Measurements from ENCODE around the gene TSHZ2. TPM values are rescaled to one million over a fixed set of nuclear protein-coding genes. Genes with fewer than 3 reads are reported as not detected.

Gene TSHZ2
- total RNA-seq, 5 donors from 2014 or later (not counting 1 experiment from before 2014, with no cell fraction given): 20.2 to 42.9 (median 25.8) TPM

DNA sequence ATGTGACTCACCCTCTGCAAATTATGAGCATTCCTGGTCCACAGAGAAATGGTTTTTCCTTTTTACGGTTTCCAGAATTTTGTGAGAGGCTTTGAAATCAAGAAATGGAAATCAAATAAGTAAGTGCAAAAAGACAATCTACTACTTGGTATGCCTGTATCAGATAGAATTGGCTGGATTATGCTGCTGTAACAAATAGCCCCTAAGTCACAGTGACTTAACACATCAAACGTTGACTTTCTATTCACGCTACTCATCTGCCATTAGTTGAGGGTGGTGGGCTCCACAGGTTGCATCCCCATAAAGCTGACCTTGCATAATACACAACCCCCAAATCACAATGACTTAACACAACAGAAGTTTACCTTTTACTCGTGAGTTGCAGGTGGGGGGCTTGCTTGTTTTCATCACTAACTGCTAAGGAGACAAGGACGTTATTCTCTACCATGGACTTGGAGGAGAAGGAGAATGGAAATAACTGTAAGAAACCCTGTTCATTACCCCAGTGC lies 44.4 kb downstream of the TSHZ2 start:
- Mint-ChIP-seq H3K36me3 (peaks cover 39% of the 10 kb centered on the region), H3K27ac (no peak overlapping the region), H3K4me3 (no peak overlapping the region), H3K27me3 (no peaks in the 10 kb centered on the region), H3K9me3 (peaks cover 4 to 12% (median 5%) of the 10 kb centered on the region in 3 donors), H3K4me1 (peaks cover 16 to 56% (median 24%) of the 10 kb centered on the region in 3 donors)
- H3K4me3 ChIP-seq (ENCODE audit: control insufficient read depth in 1 of 2, extremely low read depth in 1 of 2, low read length in 1 of 2): no peak overlapping the region
- H3K36me3 ChIP-seq (ENCODE audit: control insufficient read depth in 2 of 2, extremely low read depth in 1 of 2, insufficient read depth in 1 of 2, low read length in 1 of 2): no peaks in the 10 kb centered on the region
- H3K4me1 ChIP-seq (ENCODE audit: control insufficient read depth in 1 of 2, extremely low read depth in 1 of 2, insufficient read depth in 2 of 2, low read length in 2 of 2): no peaks in the 10 kb centered on the region
- no peaks in the 10 kb centered on the region for H3K9me3 ChIP-seq
- ATAC-seq (replicated peaks in 1 of 4) (no peak), DNase-seq (no peak)
- ChIA-PET POLR2A (no interaction called here), CTCF (no interaction called here)
- no CpG with 5 or more reads among the region's 5 CpGs for WGBS (ENCODE audit: insufficient coverage)
- no peaks in the 10 kb centered on the region for H3K27me3 ChIP-seq (replicated peaks in 1 of 2; ENCODE audit: control insufficient read depth in 2 of 2, extremely low read depth in 1 of 2, insufficient read depth in 2 of 2, low read length in 1 of 2)
- no peak overlapping the region for H3K27ac ChIP-seq (ENCODE audit: low read length)

DNA sequence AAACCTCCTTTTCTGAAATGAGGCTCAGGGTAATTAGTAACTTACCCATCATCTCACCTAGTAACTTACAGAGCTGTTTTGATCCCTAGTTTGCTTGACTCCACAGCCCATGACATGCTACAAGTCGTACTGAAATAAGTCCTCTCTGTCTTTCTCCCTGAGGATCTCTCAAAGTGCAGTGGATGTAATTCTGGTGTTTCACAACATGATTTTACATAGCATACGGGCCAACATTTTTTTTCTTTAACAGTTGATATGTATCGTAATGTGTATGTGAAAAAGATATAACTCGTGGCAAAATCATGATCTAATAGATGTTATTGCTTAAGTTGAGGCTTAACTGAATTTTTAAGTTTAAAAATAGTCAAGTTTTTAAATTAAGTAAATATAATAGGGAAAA lies 45.0 kb downstream of the TSHZ2 start:
- ChIA-PET CTCF (no interaction called here), POLR2A (no interaction called here)
- Histone ChIP-seq H3K27me3 (replicated peaks in 1 of 2; ENCODE audit: control insufficient read depth in 2 of 2, extremely low read depth in 1 of 2, insufficient read depth in 2 of 2, low read length in 1 of 2) (no peaks in the 10 kb centered on the region), H3K27ac (ENCODE audit: low read length) (no peak overlapping the region), H3K4me3 (ENCODE audit: control insufficient read depth in 1 of 2, extremely low read depth in 1 of 2, low read length in 1 of 2) (no peak overlapping the region), H3K36me3 (ENCODE audit: control insufficient read depth in 2 of 2, extremely low read depth in 1 of 2, insufficient read depth in 1 of 2, low read length in 1 of 2) (no peaks in the 10 kb centered on the region), H3K4me1 (ENCODE audit: control insufficient read depth in 1 of 2, extremely low read depth in 1 of 2, insufficient read depth in 2 of 2, low read length in 2 of 2) (no peaks in the 10 kb centered on the region), H3K9me3 (no peaks in the 10 kb centered on the region)
- no peaks in the 10 kb centered on the region for H3K27me3 Mint-ChIP-seq
- DNase-seq: no peak
- no CpG with 5 or more reads among the region's 4 CpGs for WGBS (ENCODE audit: insufficient coverage)
- H3K4me3 Mint-ChIP-seq: no peak overlapping the region
- H3K36me3 Mint-ChIP-seq: peaks cover 39% of the 10 kb centered on the region
- peaks cover 4 to 12% (median 5%) of the 10 kb centered on the region in 3 donors for H3K9me3 Mint-ChIP-seq
- no peak overlapping the region for H3K27ac Mint-ChIP-seq
- no peak for ATAC-seq (replicated peaks in 1 of 4)
- peaks cover 22 to 62% (median 30%) of the 10 kb centered on the region in 3 donors for H3K4me1 Mint-ChIP-seq

DNA sequence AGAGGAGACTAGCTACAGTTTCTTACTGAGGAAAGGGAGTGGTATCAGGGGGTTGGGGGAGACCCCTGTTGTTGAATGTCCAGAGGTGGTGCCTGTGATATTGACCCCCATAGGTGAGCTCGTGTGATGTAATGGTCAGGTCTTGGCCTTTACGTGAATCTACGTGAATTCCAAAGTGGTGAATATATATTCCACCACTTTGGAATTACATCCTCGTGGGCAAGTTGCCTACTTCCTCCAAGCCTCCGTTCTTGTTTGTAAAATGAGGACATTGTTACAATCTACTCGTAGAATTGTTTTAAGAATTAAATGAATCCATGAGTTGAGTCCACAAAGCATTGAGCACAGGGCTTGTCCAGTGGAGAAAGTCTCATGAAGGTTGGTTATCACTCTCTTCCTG lies 47.3 kb downstream of the TSHZ2 start:
- H3K27me3 Mint-ChIP-seq: no peaks in the 10 kb centered on the region
- H3K27ac Mint-ChIP-seq: peak overlapping the region in 1 of 2 donors; percentile 78
- peaks cover 20 to 64% (median 44%) of the 10 kb centered on the region in 3 donors for H3K4me1 Mint-ChIP-seq
- POLR2A ChIA-PET: no interaction called here
- Histone ChIP-seq H3K27me3 (replicated peaks in 1 of 2; ENCODE audit: control insufficient read depth in 2 of 2, extremely low read depth in 1 of 2, insufficient read depth in 2 of 2, low read length in 1 of 2) (no peaks in the 10 kb centered on the region), H3K27ac (ENCODE audit: low read length) (no peak overlapping the region), H3K36me3 (ENCODE audit: control insufficient read depth in 2 of 2, extremely low read depth in 1 of 2, insufficient read depth in 1 of 2, low read length in 1 of 2) (no peaks in the 10 kb centered on the region), H3K9me3 (no peaks in the 10 kb centered on the region), H3K4me3 (ENCODE audit: control insufficient read depth in 1 of 2, extremely low read depth in 1 of 2, low read length in 1 of 2) (no peak overlapping the region), H3K4me1 (ENCODE audit: control insufficient read depth in 1 of 2, extremely low read depth in 1 of 2, insufficient read depth in 2 of 2, low read length in 2 of 2) (no peaks in the 10 kb centered on the region)
- CTCF ChIA-PET: no interaction called here
- no peak overlapping the region for H3K4me3 Mint-ChIP-seq
- peaks cover 22% of the 10 kb centered on the region for H3K36me3 Mint-ChIP-seq
- 95% methylated on average over 3 of the region's 6 CpGs for WGBS (ENCODE audit: insufficient coverage)
- DNase-seq: no peak
- ATAC-seq (replicated peaks in 1 of 4): no peak
- peaks cover 0 to 3% (median 2%) of the 10 kb centered on the region in 3 donors for H3K9me3 Mint-ChIP-seq

DNA sequence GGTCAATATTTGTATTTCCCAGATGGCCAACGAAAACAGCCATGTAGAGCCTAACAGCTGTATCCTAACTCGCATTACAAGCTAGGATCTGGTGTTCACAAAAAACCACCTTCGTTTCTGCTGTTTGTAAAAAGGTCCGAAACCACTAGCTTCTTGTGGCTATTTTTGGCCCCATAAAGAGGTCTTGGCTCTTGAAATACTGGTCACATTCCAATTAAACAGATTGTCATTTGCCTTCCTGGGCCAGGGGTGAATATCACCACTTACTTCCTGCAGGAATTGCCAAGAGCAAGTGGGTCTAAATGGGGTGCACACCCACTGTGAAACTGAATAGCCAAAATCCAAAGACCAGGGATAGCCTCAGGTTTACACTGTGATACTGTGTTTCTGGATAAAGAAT lies 48.2 kb downstream of the TSHZ2 start:
- ChIA-PET POLR2A (no interaction called here), CTCF (no interaction called here)
- DNase-seq (no peak), ATAC-seq (replicated peaks in 1 of 4) (no peak)
- Mint-ChIP-seq H3K4me1 (peaks cover 20 to 61% (median 44%) of the 10 kb centered on the region in 3 donors), H3K4me3 (no peak overlapping the region), H3K9me3 (no peaks in the 10 kb centered on the region), H3K27me3 (no peaks in the 10 kb centered on the region), H3K36me3 (peaks cover 16% of the 10 kb centered on the region), H3K27ac (peak overlapping the region; percentile 6 to 58)
- Histone ChIP-seq H3K36me3 (ENCODE audit: control insufficient read depth in 2 of 2, extremely low read depth in 1 of 2, insufficient read depth in 1 of 2, low read length in 1 of 2) (no peaks in the 10 kb centered on the region), H3K27ac (ENCODE audit: low read length) (no peak overlapping the region), H3K4me3 (ENCODE audit: control insufficient read depth in 1 of 2, extremely low read depth in 1 of 2, low read length in 1 of 2) (no peak overlapping the region), H3K9me3 (no peaks in the 10 kb centered on the region), H3K27me3 (replicated peaks in 1 of 2; ENCODE audit: control insufficient read depth in 2 of 2, extremely low read depth in 1 of 2, insufficient read depth in 2 of 2, low read length in 1 of 2) (no peaks in the 10 kb centered on the region), H3K4me1 (ENCODE audit: control insufficient read depth in 1 of 2, extremely low read depth in 1 of 2, insufficient read depth in 2 of 2, low read length in 2 of 2) (no peaks in the 10 kb centered on the region)
- 88% methylated on average over 4 of the region's 4 CpGs for WGBS (ENCODE audit: insufficient coverage)

DNA sequence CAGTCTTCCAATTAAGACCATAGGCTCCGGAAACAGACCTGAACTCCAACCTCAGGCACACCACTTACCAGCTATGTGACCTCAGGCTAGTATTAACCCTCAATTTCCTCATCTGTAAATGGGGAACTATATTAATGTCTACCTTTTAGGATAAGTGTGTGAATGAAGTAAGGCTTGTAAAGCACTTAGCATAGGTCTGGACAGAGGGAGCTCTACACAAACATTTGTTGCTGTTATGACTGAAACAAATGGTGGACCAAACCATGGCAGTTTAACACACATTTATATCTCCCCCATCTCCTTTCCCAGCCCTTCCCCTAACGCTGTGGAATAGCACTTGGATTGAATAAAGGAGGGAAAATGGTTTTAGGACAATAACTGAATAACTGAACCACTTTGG lies 48.7 kb downstream of the TSHZ2 start:
- Mint-ChIP-seq H3K4me3 (no peak overlapping the region), H3K27ac (peak overlapping the region; percentile 58 to 68), H3K9me3 (no peaks in the 10 kb centered on the region), H3K36me3 (peaks cover 16% of the 10 kb centered on the region), H3K27me3 (no peaks in the 10 kb centered on the region), H3K4me1 (peaks cover 20 to 64% (median 47%) of the 10 kb centered on the region in 3 donors)
- Histone ChIP-seq H3K36me3 (ENCODE audit: control insufficient read depth in 2 of 2, extremely low read depth in 1 of 2, insufficient read depth in 1 of 2, low read length in 1 of 2) (no peaks in the 10 kb centered on the region), H3K9me3 (no peaks in the 10 kb centered on the region), H3K27me3 (replicated peaks in 1 of 2; ENCODE audit: control insufficient read depth in 2 of 2, extremely low read depth in 1 of 2, insufficient read depth in 2 of 2, low read length in 1 of 2) (no peaks in the 10 kb centered on the region), H3K4me3 (ENCODE audit: control insufficient read depth in 1 of 2, extremely low read depth in 1 of 2, low read length in 1 of 2) (no peak overlapping the region), H3K4me1 (ENCODE audit: control insufficient read depth in 1 of 2, extremely low read depth in 1 of 2, insufficient read depth in 2 of 2, low read length in 2 of 2) (no peaks in the 10 kb centered on the region), H3K27ac (ENCODE audit: low read length) (no peak overlapping the region)
- ChIA-PET POLR2A (no interaction called here), CTCF (no interaction called here)
- WGBS (ENCODE audit: insufficient coverage): no CpG with 5 or more reads among the region's 2 CpGs
- no peak for ATAC-seq (replicated peaks in 1 of 4)
- DNase-seq: no peak

DNA sequence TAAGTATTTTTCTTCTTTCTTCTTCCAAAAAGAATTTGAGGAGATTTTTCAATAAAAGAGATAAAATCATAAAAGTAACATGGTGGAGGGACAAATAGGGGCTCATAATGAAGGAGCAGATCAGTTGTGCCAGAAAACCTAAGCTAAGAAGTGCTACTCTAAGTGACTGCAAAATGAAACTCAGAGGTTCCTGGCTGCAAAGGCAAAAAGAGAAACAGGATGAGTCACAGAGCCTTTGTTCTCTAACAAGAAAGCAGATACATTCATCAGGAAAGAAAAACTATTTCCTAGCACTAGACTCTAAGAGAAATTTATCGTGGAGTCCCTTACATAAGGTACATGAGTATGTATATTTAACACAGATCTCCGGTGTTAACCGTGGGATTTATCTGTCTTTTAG lies 49.8 kb downstream of the TSHZ2 start:
- no peaks in the 10 kb centered on the region for H3K9me3 ChIP-seq
- H3K4me3 ChIP-seq (ENCODE audit: control insufficient read depth in 1 of 2, extremely low read depth in 1 of 2, low read length in 1 of 2): no peak overlapping the region
- Mint-ChIP-seq H3K27ac (peak overlapping the region; percentile 58 to 87), H3K27me3 (no peaks in the 10 kb centered on the region), H3K9me3 (no peaks in the 10 kb centered on the region), H3K4me1 (peaks cover 20 to 67% (median 50%) of the 10 kb centered on the region in 3 donors), H3K4me3 (peak overlapping the region in 1 of 3 donors; percentile 42), H3K36me3 (peaks cover 6% of the 10 kb centered on the region)
- no peaks in the 10 kb centered on the region for H3K4me1 ChIP-seq (ENCODE audit: control insufficient read depth in 1 of 2, extremely low read depth in 1 of 2, insufficient read depth in 2 of 2, low read length in 2 of 2)
- WGBS (ENCODE audit: insufficient coverage): 0% methylated on average over 1 of the region's 3 CpGs
- ChIA-PET POLR2A (no interaction called here), CTCF (no interaction called here)
- peak in 1 of 35 experiments; percentile 33 for DNase-seq
- ATAC-seq (replicated peaks in 1 of 4): peak; percentile 28 to 83 (median 60)
- H3K36me3 ChIP-seq (ENCODE audit: control insufficient read depth in 2 of 2, extremely low read depth in 1 of 2, insufficient read depth in 1 of 2, low read length in 1 of 2): no peaks in the 10 kb centered on the region
- no peak overlapping the region for H3K27ac ChIP-seq (ENCODE audit: low read length)
- no peaks in the 10 kb centered on the region for H3K27me3 ChIP-seq (replicated peaks in 1 of 2; ENCODE audit: control insufficient read depth in 2 of 2, extremely low read depth in 1 of 2, insufficient read depth in 2 of 2, low read length in 1 of 2)

Measured in T-cell (primary cell).